HepG2 (cell line): Measurements from ENCODE around the gene TAMM41.

Experiments
- CEBPG ChIP-seq: IDR thresholded peaks from 2 replicates; pipeline ENCODE4 v1.6.1; 2016
- GABPA ChIP-seq, 2 experiments: IDR thresholded peaks; 2 replicates each; pipeline ENCODE4 v1.6.1; 2011 to 2016; ENCODE audit warnings: low read depth in 2 of 2, low read length in 1 of 2, missing biosample characterization in 1 of 2, missing genetic modification characterization in 1 of 2
- XRCC5 ChIP-seq: fragments of 200-400 bp; formaldehyde crosslinking; optimal IDR thresholded peaks from 2 replicates; pipeline ENCODE3; 2017; ENCODE audit warnings: mild to moderate bottlenecking, low read length
- TF ChIP-seq, protein P1 (sequence below): sonication (generic); formaldehyde crosslinking; IDR thresholded peaks from 2 replicates; pipeline ENCODE4 v1.8.0; 2022; ENCODE audit warnings: mild to moderate bottlenecking, missing genetic modification reagents

DNA sequence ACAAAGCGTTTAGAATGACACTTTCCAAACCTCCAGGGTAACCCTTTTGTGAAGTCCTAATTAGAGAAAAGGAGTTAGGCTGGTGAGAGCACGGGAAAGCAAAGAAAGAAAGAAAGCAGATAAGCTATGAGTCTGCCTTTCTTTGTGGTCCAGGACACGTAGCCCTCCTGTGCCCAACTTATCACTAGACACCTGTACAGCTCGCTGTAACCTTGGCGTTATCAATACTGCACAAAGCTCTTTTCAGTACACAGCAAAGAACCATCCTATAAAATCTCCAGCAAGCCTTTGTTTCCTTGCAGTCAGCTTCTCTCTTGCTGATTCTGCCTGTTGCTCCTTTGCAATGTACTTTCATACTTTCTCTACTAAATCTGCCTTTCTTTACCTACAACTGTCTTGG lies 6.8 kb upstream of the TAMM41 start:
- TF ChIP-seq XRCC5 (no peak), CEBPG (CRISPR knock-in tag) (no peak), GABPA (IDR thresholded peaks at IDR 0.05; ENCODE audit: low read depth, low read length) (no peak), GABPA (CRISPR knock-in tag; IDR thresholded peaks at IDR 0.05; ENCODE audit: low read depth) (no peak)
- TF ChIP-seq, protein P1, sequence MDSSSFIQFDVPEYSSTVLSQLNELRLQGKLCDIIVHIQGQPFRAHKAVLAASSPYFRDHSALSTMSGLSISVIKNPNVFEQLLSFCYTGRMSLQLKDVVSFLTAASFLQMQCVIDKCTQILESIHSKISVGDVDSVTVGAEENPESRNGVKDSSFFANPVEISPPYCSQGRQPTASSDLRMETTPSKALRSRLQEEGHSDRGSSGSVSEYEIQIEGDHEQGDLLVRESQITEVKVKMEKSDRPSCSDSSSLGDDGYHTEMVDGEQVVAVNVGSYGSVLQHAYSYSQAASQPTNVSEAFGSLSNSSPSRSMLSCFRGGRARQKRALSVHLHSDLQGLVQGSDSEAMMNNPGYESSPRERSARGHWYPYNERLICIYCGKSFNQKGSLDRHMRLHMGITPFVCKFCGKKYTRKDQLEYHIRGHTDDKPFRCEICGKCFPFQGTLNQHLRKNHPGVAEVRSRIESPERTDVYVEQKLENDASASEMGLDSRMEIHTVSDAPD (CRISPR knock-in tag), result no peak
